Activated CD8-positive, alpha-beta memory T cell treated with anti-CD3 and anti-CD28 coated beads, Interleukin-2, amount 10 ng/mL, durations not matched to agents 7 days and 5 days (primary cell): ENCODE data around the gene EGLN3. TPM values are rescaled to one million over a fixed set of nuclear protein-coding genes. Genes with fewer than 3 reads are reported as not detected.

ENCODE experiments used
- ATAC-seq: fragments of 150-1000 bp; cut with Tn5 transposase; one replicate; pipeline ENCODE4 v1.10.0; 2021; ENCODE audit warnings: moderate library complexity
- CTCF ChIA-PET: fragments of 350-600 bp; sonication (Branson Sonifier 250); formaldehyde crosslinking; loops from one replicate; lab custom pipeline; 2021; ENCODE audit warnings: antibody characterized with exemption; lab: Charles Lee
- DNase-seq: peaks from one replicate; pipeline ENCODE4 v3.0.0-alpha.2; 2020
- H3K27ac Mint-ChIP-seq: one replicate; pipeline ENCODE4 v1.8.0; 2021; ENCODE audit warnings: mild to moderate bottlenecking, mixed read lengths
- H3K27me3 Mint-ChIP-seq: one replicate; pipeline ENCODE4 v1.8.0; 2021; ENCODE audit warnings: mixed read lengths
- H3K36me3 Mint-ChIP-seq: one replicate; pipeline ENCODE4 v1.8.0; 2021; ENCODE audit warnings: mild to moderate bottlenecking, mixed read lengths
- H3K4me1 Mint-ChIP-seq: one replicate; pipeline ENCODE4 v1.8.0; 2021; ENCODE audit warnings: mixed read lengths
- H3K4me3 Mint-ChIP-seq: one replicate; pipeline ENCODE4 v1.8.0; 2021; ENCODE audit warnings: mild to moderate bottlenecking, moderate library complexity, mixed read lengths
- H3K9me3 Mint-ChIP-seq: one replicate; pipeline ENCODE4 v1.8.0; 2022; ENCODE audit warnings: low read depth, mixed read lengths
- total RNA-seq, 2 experiments: library from RNA; stranded (reverse); gene quantifications; one replicate each; pipeline ENCODE4 v1.2.3, GENCODE V29; 2021

Gene EGLN3
- total RNA-seq, 2 experiments from 2014 or later, result 4.3 to 5.0 TPM

GRCh38 chr14:33880330-33880729, 70.5 kb downstream of the EGLN3 start:
- H3K4me1 Mint-ChIP-seq, result peaks cover 3% of the 10 kb centered on the region
- no peak overlapping the region for H3K4me3 Mint-ChIP-seq
- peaks cover 18% of the 10 kb centered on the region for H3K9me3 Mint-ChIP-seq
- DNase-seq (no peak), ATAC-seq (no peak)
- H3K27ac Mint-ChIP-seq, result no peak overlapping the region
- peaks cover 3% of the 10 kb centered on the region for H3K36me3 Mint-ChIP-seq
- H3K27me3 Mint-ChIP-seq, result no peaks in the 10 kb centered on the region
- CTCF ChIA-PET, result interaction anchor here (0.6 kb wide), 1 partner anchor 32 kb away, joined by 3 read pairs; no protein-coding TSS in a partner anchor

GRCh38 chr14:33879684-33880286, 71.1 kb downstream of the EGLN3 start:
- CTCF ChIA-PET, result no interaction called here
- H3K27ac Mint-ChIP-seq, result no peak overlapping the region
- no peak for ATAC-seq

GRCh38 chr14:33876274-33876673, 74.6 kb downstream of the EGLN3 start:
- no peak for ATAC-seq
- no peak overlapping the region for H3K4me3 Mint-ChIP-seq

More at GRCh38 chr14:33879684-33880286, 71.1 kb downstream of the EGLN3 start:
- DNase-seq, result no peak
- peaks cover 3% of the 10 kb centered on the region for H3K4me1 Mint-ChIP-seq
- no peaks in the 10 kb centered on the region for H3K27me3 Mint-ChIP-seq
- peaks cover 3% of the 10 kb centered on the region for H3K36me3 Mint-ChIP-seq
- no peak overlapping the region for H3K4me3 Mint-ChIP-seq
- H3K9me3 Mint-ChIP-seq, result peaks cover 24% of the 10 kb centered on the region

More at GRCh38 chr14:33876274-33876673, 74.6 kb downstream of the EGLN3 start:
- CTCF ChIA-PET, result interaction anchor here (0.7 kb wide), 1 partner anchor 1938 kb away, joined by 3 read pairs; no protein-coding TSS in a partner anchor
- Mint-ChIP-seq H3K9me3 (peaks cover 33% of the 10 kb centered on the region), H3K36me3 (peaks cover 3% of the 10 kb centered on the region), H3K27ac (no peak overlapping the region), H3K4me1 (peaks cover 3% of the 10 kb centered on the region), H3K27me3 (no peaks in the 10 kb centered on the region)
- DNase-seq, result no peak
